ENCODE results near the gene PPP1R1B.

Gene PPP1R1B

DNA sequence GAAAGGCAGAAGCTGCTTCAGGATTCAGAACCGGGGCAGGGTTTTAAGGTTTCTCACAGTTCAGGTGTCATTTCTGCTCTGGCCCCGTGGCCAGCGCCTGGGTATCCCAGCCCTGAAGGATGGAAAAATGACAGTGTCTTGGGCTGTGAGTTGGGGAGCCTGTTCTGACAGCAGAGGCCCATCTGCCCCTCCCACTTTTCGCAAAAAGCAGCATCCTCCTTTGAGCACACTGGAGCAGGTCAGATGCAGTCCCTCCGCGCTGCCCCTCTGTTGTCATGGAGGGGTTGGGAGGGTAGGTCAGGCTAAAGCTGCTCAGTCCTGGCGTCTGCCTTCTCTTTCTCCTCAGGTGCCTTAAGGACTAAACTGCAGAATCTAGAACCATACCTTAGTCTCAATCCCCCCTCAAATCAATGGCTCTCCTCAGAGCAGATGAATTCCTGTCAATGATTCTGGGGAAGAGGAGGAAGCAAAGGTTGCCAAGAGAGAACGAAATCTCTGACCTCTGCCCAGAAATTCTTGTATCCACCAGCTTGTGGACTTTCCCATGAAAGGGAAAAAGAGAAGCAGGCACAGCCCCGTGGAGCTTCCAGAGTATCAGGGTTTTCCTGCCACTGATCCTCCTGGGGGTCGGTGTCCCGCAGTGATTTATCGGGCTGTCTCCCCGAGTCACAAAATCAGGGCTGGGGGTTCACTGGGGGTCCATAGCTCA, 26.3 kb upstream of the PPP1R1B start:
- no peak for DNase-seq (ENCODE audit: low spot score)

GRCh38 chr17:39600997-39601597, 25.7 kb upstream of the PPP1R1B start:
- no peak for DNase-seq (ENCODE audit: low spot score)

DNA sequence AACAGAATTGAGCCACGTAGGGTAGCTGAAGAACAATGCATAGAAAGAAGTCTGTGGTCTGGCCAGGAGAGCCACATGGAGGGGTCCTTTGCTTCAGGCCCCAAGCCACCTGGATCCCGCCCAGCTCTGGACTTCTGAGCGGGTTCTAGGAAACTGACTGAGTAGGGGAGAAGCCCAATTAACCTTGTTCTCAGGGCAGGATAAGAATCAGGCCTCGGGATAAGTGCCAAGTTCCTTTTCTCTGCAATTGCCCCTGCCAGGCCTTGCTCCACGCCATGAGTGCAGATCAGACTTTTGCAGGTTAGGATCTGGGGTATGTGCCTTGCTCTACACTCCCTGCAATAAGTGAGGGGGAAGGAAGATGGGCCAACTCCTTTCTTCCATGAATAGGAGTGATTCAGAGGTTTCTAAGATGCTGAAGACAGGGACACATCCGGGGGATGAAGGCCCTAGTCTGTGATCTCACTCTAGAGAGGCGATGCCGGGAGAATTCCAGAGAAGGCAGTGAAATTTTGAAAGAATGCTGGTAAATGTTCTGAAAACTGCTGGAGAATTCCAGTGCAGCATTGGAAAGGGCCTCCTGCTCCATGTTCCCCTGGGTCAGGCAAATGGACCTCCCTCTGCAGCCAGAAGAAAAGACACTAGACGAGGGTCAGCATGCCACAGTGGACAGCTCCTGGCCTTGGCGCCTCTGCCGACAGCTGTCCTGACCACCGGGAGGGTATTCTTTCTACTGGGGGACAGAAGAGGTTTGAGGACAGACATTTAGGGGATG, 24.8 kb upstream of the PPP1R1B start:
- DNase-seq (ENCODE audit: low spot score), result no peak

DNA sequence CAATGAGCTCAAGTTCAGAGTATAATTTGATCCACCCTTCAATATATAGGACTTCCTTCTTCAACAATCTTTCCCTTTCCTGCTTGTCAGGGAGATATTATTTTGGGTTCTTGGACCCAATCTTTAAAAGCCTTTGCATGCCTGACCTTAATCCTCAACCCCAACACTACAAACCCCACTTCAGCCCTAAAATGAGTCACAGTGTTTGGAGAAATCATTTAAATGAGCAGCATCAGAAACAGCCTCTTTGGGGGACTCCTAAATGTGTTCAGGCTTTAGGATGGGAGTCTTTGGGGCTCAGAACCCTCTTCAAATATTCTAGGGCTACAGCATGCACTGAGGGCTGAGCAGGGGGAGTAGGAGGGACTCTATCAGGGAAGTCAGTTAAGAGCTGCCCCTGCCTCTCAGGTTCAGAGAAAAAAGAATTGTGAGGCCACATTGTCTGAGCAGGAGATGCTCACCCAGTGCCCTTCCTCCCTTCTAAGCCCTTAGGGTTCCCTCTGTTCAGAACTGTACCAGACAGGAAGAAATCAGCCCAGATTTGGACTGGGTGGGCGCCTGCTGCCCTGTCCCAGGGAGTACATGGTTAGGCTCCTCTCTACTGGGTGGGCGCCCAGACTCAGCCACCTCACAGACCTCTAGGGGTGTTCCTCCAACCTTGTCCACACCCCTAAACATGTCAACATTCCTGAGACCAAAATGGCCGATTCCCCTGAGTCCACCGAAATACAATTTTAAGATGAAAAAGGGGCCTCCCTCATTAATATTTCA, 24.0 kb upstream of the PPP1R1B start:
- no peak for DNase-seq (ENCODE audit: low spot score)

DNA sequence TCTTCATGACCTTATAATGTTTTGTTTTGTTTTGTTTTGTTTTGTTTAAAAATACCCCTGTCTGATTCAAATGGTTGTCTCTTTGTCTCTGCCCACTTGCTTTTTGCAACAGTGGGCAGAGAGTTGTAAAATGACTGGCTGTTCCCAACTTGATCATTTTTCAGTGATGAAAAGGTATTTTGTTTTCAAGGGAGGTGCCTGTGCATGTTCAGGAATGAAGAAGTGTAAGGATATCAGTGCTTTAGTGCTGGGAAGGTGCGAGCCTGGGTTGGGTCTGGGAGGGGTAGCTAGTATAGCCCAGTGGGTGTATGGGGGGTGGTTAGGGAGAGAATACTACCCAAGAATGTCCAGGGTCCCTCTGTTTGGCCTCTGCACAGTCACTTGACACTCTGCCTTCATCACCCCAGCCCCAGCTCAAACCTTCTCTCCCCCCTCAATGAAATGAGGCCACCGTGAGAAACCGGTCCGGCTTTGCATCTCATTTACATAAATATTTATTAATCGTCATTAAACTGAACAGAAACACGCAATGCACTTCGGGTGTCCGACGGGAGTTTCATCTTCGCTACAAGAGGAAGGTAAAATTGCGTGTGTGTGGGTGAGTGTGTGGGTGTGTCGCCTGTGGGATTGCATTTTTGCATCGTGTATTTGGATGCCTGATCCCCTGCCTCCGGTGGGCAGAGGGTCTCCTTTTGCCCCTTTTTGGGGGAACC, 23.3 kb upstream of the PPP1R1B start:
- no peak for DNase-seq (ENCODE audit: low spot score)

DNA sequence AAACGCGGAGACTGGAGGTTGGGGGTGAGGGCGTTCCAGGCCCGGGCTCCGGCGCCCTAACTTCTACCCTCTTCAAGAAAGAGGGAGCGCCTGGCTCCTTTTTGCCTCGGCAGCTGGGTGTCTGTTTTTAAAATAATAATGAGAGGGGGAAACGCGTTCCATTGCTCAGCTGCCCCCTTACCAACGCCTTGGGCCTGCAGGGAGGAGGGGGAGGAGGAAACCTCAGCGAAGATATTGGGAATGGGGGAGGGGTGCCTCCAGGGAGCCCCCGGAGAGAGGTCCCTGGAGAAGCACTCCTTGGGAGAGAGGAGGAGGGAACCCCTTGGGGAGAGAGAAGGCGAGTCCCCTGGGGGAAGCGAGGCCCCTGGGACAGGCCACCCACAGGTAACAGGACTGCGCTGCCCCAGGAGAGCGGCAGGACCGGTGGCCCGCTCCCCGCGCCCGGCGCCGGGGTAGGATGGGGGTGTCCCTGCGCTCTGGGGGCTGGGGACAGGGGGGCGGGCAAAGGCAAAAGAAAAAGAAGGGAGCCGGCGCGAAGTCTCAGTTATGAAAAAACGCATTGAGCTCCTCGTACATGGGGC, 21.8 kb upstream of the PPP1R1B start:
- no peak for DNase-seq (ENCODE audit: low spot score)

- DNase-seq (ENCODE audit: low spot score), result no peak
Measured at GRCh38 chr17:39605492-39606433, 21.0 kb upstream of the PPP1R1B start.

DNA sequence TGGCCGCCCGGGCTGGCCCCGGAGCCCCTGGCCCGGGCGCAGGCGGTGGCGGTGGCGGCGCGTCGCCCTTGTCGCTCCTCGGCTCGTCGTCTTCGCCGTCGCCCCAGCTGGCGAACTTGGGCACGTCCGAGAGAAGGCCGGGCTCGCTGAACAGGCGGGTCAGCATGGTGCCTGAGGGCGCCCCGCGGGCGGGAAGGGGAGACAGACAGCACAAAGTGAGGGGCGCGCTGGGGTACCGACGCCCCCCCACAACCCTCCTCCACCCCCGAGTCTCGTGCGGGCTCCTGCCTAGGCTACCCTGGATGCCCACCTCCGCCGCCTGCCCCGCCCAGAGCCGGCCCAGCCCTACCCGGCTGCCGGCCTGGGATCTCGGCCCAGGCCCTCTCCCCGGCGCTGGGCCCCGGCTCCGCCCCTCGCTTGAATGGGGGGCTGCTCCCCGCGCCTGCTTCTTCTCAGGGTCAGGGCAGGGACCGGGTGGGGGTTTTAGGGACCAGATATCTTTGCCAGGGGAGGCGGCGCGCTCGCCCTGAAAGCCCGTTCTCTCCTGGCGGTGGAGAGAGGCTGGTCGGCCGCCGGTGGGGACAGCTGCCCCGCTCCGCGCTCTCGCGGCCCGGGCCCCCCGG, 20.2 kb upstream of the PPP1R1B start:
- DNase-seq (ENCODE audit: low spot score), result no peak

- DNase-seq (ENCODE audit: low spot score), result no peak
Measured at GRCh38 chr17:39607057-39607850, 19.5 kb upstream of the PPP1R1B start.

DNA sequence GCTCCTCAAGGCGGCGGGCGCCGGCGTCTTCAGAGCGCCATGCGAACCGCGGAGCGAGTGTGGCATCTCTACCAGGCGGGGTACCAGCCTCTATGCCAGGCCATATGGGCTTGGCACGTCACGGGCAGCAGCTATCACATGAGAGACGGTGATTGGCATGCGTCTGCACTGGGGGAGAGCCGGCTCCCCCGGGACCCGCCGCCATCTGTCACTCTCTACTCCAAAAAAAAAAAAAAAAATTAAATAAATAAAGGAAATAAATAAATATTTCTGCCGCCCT, 19.0 kb upstream of the PPP1R1B start, which contains the start of gene NEUROD2:
Gene NEUROD2, minus strand, starts transcription at position 70 of the 280 bp plus-strand sequence. CDS start 1,321 bp downstream, outside the sequence.
- no peak for DNase-seq (ENCODE audit: low spot score)

GRCh38 chr17:39608142-39608981, 18.4 kb upstream of the PPP1R1B start:
- DNase-seq (ENCODE audit: low spot score), result no peak

DNA sequence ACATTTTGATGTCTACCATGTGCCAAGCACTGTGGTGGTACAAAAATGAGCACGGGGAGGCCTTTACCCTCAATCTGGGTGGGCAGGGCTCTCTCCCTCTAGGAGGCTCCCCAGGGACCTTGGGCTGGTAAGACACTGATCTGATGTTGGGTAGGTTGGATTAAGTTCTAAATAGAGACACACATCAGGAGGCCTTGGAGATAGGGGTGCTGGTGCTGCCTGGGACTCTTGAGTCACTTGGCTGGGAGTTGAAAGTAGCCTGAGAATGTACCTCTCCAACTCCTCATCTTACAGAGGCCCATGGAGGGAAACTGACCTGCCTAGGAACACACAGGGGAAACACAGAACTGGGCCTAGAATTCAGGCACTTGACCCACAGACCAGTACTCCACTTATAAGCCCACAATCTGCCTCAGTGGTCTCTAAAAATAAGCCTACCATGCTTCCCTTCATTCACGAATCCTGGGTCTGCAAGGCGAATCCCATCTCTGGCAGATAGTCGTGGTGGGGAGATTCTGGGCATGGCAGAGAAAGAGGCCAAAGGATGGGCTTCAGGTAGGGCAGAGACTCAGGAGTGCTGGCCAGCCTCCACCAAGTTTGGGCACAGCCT, 17.2 kb upstream of the PPP1R1B start:
- DNase-seq (ENCODE audit: low spot score), result no peak

DNA sequence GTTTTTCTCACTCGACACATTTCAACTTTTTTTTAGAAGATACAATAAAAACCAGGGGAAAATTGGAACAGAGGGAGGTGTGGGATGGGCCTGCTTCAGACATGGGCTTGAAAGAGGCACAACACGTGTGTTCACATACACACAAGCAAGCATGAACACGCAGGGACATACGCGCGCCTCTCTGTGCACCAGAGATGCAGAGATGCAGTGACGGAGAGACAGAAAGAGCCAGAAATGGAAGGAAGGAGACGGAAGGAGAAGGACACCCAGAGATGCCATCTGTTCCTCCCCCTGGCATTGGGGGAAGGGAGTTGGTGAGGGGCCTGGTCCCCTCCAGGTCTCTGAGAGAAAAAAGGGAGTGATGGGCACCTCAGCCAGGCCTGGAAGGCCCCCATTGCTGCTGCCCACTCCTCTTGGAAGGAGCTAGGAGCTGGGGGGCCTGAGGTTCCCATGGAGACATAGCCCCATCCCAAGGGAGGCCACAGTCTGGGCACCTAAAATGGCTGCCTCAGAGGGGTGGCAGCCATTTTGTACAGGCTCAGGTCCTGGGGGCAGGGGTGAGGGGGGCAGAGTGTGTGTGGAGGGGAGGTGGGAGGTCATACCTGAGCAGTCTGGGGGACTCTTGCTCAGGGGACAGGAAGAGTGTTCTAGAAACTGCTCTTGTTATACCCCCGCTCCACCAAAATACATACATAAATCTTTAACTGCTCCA, 15.2 kb upstream of the PPP1R1B start:
- no peak for DNase-seq (ENCODE audit: low spot score)

GRCh38 chr17:39612291-39612894, 14.4 kb upstream of the PPP1R1B start:
- DNase-seq (ENCODE audit: low spot score), result no peak

DNA sequence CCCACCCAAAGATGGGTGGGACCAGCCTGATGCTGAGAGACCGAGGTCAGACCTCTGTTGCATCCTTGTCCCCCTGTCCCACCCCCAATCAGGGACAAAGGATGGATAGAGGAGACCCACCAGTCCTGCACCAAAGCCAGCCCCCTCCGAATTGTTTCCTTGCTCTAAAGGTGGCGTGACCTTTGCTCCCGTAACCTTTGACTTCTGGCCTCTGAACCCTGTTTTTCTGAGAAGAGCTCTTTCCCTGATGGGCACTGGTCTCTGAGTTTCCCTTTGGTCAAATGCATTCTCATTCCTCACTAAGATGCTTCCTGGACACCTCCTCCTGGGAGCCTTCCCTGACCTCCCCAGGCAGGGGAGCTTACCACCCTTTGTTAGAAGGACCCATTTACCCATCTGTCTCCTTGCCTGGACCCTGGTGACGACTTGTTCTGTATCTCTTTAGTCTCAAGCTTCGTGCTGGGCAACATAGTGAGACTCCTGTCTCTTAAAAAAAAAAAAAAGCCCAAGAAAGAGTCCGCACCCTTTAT, 13.8 kb upstream of the PPP1R1B start:
- no peak for DNase-seq (ENCODE audit: low spot score)

DNA sequence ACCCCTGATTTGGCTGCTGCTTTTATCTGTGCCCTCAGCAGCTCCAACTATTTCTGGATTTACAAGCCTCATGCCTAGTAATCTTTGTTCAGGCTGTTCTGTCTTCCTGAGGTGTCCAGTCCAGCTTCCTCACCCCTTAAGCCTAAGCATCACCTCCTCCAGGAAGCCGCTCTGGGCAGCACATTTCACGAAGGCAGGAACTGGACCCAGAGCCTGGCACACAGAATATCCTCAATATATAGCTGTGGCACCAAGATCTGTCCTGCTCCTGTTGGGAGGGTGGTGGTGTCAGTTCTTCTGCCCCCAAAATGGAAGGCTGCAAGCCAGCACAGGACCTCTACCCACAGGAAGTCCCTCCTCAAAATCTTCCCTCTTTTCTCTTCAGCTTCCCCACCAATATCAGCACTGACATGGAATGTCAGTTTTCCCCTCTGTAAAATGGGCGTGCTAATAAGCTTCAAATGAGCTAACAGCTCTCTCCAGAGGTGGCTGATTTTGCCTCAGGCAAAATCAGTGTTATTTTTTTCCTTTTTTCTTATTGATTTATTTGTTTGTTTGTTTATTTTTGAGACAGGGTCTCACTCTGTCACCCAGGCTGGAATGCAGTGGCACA, 12.1 kb upstream of the PPP1R1B start:
- DNase-seq (ENCODE audit: low spot score), result no peak

All from HuH-7.5 (cell line).